Mesenteric fat pad (tissue), 1 donor: Measurements from ENCODE around the gene C1orf87. TPM values are rescaled to one million over a fixed set of nuclear protein-coding genes. Genes with fewer than 3 reads are reported as not detected.
"Not testable (repeated sequence)": the region's sequence is repeated elsewhere in the genome, so short reads cannot be mapped to it uniquely, and the experiment has no call there.

Source experiments
- DNase-seq: peaks from one replicate; pipeline ENCODE4 v3.0.0-alpha.2; 2020; ENCODE audit warnings: low spot score
- total RNA-seq: library from RNA; stranded (reverse); fragmentation: NEBNext Ultra II Directional; extraction: Animal tissue kit (Norgen Biotek cat#: 25700); gene quantifications from one replicate; pipeline ENCODE4 v1.2.1, GENCODE V29; 2021
- donor health status: DM: yes; HTN: yes; CAD: no.

The C1orf87 gene
- total RNA-seq, 1 donor from 2014 or later = not detected

- no peak for DNase-seq
These were observed 79.0 kb downstream of the C1orf87 start for GRCh38 chr1:59994302-59995198.

GRCh38 chr1:59992040-59992820, 81.3 kb downstream of the C1orf87 start:
- no peak for DNase-seq

DNA sequence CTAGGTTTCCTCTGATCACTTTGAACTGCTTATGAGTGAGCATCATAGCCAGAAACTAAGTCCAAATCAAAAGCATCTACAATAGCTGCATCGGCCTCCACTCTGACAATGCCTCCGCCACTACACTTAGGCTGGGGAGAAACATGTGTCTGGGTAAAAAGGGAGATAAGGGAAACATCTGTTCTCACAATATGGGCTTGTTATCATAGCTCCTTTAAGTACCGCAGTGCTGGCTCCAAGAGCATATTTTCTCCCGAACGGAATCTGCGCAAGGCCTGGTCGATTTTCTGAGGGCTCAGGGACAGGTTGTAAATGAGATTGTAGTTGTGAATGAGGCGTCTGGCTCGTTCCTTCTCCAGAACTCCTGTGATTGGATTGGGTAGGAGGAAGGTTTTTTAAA, 83.1 kb downstream of the C1orf87 start:
- no peak for DNase-seq

DNA sequence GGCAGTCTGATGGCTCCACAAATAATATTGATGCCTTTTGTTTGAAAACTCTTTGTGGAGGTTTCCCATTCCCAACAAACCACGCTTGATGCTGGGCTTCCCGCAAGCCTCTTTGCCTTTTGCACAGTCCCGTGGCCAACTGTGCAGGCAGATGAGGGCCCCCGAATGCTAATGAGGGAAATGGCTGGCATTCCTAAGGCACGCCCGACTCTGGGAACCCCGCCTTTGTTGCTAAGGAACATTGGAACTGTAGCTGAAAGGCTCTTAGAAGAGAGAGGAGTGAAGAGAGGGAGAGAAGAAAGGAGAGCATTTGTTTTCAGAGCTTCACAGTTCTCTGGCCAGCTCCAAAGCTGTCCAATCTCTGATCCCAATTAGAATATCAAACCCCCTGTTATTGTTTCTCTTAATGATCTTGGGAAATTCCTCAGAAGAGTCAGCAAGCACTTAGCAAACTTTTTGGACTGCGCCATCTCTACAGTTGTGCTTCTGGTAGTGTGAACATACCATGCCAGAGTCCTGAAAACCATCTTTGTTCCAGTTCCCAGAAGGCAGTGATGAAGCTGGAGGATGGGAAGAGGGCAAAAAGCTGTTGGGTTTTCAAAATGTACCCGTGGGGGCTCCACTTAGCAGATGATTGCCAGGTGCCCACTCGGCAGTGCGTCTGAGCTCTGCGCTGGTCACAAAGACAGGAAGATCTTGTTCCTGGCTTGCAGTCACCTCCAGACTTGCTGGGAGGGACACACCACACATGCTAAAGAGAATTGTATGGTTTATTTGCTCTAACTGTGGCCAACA, 86.9 kb downstream of the C1orf87 start:
- no peak for DNase-seq

DNA sequence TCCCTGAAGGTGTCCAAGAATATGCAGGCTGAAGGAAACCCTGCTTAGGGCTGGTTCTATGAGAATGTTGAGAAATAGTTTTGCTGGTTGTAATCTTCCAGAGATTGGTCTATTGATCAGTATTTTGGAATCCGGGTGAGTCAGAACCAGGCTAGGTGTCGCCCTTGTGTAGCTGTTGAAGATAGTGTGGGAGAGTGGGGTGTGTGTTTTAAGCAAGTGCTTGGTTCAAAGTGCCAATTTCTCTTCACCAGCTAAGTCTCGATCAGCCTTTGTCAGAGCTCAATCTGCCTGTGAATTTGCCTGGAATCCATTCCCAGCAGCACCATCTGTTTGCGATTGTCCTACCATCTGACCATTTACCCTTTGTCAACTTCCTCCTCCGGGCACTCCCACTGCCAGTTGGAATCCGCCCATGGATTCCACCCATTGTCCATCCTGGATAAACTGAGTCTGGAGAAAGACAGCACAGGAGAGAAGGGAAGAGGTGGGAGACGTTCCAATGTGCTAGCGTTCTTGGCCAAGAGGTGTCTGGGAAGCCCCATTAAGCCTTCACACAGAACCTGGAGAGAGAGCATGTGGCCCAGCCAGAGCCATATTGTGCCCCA, 87.6 kb downstream of the C1orf87 start:
- no peak for DNase-seq

GRCh38 chr1:59979666-59980065, 93.9 kb downstream of the C1orf87 start:
- DNase-seq = no peak

DNA sequence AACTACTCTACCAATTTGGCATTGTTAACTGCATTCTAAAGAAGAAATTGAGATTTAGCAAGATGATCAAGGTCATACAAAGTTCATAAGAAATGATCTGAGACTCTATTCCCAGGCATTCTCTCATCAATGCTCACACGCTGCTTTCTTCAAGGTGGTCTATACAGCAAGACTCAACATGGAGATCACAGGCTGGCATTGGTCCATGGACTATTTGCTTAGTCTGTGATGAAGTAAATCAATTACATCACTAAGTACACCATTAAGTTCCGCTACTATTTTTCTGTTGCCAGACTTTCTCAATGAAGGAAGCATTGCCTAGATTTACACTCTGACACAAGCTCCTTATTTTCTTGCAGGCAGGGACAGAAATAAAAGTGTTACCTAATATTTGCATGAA, 95.1 kb downstream of the C1orf87 start:
- no peak for DNase-seq

DNA sequence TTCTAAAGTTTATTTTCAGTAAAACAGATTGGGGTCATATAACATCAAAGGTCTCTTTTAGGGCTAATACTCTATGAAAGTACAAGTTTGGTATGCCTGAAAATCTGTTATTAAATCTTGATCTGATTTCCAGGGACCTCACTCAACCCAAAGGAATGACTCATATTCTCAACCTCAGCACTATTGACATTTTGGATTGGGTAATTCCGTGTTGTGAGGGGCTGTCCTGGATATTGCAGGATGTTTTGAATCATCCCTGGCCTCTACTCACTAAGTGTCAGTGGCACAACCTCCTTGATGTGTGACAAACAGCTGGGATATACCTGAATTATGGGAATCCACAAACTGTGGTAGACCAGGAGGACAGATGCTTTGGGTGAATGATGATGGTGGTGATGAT, 95.5 kb downstream of the C1orf87 start:
- no peak for DNase-seq

GRCh38 chr1:59977075-59977410, 96.5 kb downstream of the C1orf87 start:
- no peak for DNase-seq

- DNase-seq = no peak
These were observed 97.1 kb downstream of the C1orf87 start for GRCh38 chr1:59976194-59977074.

DNA sequence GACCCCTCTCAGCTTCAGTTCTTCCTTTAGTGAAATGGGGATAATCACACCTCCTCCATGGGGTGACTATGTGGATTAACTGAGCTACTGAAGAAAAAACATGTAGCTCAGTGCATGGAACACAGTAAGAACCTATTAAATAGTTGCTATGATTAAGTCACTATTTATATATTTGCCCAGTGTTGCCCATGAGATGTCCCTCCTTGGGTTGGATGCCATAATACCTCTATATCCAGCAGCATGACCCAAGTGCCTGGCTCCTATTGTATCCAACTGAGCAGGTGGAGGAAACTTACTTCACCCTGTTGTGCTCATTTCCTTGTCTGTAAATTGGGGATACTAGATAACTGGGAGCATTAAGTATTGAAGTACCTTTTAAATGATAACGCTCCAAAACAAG, 99.9 kb downstream of the C1orf87 start:
- no peak for DNase-seq

DNA sequence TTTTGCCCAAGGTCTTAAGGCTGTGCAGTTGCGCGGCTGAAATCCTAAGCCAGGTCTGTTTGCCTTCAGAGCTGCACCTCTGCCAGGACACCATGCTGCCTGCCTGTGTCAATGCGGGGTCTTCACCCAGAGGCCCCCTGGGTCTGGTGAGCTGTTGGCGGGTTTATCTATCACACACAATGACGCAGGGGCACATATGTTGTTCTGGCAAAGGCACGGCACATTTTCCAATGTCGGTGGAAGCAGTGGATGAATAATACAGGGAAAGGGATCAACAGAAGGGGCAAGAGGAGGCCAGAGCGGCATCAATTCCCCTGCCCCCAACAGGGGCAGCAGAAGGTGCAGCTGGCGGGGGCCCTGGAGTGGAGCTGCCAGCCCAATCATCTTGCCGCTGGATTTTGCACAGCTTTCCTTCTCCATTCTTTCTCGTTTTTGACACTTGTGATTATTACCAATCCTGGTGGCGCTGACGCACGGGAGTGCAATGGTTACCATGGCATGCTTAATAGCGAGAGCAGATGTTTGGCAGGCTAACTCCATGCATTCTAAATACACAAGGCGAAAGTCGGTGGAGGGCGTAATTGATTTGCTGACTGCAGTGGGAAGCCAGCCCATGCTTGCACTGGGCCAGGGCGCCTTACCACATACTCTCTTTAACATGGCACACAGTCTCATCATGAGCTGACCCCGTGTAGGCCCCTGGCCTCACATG, 101.2 kb downstream of the C1orf87 start:
- DNase-seq = no peak

DNA sequence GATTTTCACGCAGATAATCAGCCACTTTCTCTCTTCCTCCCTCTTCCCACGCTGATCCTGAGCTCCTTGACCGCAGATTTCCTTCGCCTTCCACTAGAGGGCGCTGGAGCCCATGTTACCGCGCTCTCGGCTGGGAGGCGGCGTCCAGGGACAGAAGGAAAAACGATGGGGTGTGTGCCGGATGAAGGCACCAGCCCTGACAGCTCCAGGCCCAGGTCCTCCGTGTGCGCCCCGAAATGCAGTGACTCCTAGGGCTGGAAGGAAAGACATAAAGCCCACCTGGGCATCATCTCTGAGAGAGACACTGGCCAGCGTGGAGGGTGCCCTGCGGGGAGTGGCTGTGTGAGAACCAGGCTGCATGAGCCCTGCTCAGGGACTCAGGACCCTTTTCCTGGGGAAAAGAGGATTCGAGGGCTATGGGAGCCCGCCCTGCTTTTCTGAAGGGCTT, 102.1 kb downstream of the C1orf87 start:
- DNase-seq = no peak

GRCh38 chr1:59969542-59970175, 103.9 kb downstream of the C1orf87 start:
- not testable (repeated sequence) for DNase-seq

- not testable (repeated sequence) for DNase-seq
These were observed 104.8 kb downstream of the C1orf87 start for GRCh38 chr1:59968746-59969145.

- no peak for DNase-seq
These were observed 105.8 kb downstream of the C1orf87 start for GRCh38 chr1:59967780-59968179.

DNA sequence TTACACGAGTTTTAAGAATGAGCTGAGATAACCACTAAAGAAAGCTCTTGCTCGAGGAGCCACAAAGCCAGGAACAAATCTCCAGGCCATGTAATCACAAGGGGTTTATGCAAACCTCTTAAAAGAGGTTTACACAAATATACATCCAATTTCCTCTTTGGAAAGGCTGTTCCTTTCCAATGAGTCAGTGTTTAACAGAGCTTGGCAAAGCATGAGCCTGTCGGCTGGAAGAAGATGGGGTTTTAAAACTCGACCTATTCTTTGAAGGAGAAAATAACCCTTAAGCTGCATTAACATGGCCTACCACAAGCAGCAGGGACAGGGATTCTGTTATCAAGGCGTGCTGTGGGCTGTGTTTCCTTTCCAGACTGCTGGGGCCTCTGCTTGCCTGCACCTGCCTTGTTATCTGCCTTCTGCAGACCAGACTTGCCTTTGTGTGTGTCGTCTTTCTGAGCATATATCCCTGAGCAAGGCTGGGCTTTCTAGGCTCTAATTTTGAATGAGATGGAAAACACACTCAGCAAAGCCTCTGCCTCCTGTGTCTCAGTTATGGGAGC, 106.4 kb downstream of the C1orf87 start:
- DNase-seq = no peak

- DNase-seq = no peak
These were observed 121.5 kb downstream of the C1orf87 start for GRCh38 chr1:59952065-59952464.

DNA sequence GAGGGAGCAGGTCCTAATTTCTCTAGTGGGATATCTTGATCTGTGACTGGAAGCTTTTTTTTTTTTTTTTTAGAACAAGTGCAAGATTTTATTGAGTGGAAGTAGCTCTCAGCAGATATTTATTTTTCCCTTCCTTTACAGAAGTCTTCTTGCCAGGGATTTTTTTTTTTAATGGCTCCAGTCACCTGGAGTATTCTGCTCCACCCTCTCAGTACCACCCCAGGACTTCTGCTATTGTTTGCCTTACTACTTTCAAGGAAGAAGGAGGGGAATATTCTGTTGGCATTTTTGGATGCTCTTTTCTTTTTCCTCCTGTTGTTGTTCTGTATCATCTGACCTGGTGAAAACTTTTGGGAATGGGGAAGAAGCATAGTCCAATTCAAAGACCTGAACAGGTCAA, 123.9 kb downstream of the C1orf87 start:
- no peak for DNase-seq
